Measurements from ENCODE around the gene OSBPL1A.

The OSBPL1A gene

DNA sequence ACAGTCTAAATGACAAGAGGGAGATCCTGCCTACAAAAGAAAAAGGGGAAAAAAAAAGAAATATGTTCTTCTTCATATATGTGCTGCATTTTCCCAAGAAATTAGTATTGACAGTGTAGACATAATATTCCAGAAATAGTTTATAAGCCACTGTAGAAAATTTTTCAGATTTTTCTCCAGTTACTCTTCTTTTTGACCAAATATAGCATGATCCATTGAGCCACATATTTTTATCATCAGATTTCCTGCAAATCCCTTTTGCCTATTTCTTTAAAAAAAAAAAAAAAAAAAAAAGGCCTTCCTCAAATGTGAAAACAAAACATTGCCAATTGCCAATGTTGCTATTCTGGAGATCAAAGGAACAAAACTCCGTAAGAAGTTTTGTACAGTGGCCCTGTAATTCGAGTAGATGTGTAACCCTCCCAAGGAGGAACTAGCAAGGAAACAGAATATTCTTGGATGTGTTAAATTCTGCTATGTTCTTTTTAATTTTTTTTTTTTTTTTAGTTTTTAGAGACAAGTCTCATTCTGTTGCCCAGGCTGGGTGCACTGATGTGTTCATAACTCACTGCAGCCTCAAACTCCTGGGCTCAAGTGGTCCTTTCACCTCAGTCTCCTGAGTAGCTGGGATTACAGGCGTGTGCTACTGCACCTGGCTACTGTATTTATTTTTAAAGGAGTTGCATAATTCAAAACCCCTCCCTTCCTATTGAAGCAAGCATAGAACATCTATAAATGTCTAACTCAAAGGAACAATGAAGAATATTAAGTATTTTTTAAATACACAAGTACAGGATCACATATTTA, 271.3 kb downstream of the OSBPL1A start:
- no peak for DNase-seq (ENCODE audit: low spot score)

DNA sequence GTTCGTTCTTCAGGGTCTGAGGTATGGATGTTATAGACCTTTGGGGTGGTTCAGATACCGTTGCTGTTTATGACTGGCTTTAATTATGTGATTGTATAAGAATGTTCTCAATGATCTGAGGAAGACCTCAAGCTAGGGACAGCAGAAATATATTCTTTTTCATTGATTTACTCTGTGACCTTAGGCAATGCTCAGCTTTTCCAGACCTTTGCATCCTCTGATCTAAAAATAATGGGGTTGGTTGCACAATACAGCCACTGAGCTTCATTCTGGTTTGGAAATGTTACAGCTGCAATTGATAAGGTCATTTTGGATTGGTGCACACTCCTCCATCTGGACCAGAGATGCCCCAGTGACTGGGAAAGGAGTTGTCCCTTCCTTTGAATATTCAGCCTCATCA, 276.0 kb downstream of the OSBPL1A start:
- DNase-seq (ENCODE audit: low spot score) = no peak

DNA sequence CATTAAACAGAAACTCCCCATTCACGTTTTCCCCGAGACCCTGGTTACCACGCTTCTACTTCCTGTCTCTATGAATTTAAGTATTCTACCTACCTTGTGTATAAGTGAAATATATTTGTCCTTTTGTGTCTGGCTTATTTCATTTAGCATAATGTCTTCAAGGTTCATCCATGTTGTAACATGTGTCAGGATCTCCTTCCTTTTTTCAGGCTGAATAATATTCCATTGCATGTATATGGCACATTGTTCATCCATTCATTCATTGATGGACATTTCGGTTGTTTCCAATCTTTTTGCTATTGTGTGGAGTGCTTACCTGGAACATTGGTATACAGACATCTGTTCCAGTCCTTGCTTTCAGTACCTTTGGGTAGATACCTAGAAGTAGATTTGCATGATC, 276.9 kb downstream of the OSBPL1A start:
- no peak for DNase-seq (ENCODE audit: low spot score)

DNA sequence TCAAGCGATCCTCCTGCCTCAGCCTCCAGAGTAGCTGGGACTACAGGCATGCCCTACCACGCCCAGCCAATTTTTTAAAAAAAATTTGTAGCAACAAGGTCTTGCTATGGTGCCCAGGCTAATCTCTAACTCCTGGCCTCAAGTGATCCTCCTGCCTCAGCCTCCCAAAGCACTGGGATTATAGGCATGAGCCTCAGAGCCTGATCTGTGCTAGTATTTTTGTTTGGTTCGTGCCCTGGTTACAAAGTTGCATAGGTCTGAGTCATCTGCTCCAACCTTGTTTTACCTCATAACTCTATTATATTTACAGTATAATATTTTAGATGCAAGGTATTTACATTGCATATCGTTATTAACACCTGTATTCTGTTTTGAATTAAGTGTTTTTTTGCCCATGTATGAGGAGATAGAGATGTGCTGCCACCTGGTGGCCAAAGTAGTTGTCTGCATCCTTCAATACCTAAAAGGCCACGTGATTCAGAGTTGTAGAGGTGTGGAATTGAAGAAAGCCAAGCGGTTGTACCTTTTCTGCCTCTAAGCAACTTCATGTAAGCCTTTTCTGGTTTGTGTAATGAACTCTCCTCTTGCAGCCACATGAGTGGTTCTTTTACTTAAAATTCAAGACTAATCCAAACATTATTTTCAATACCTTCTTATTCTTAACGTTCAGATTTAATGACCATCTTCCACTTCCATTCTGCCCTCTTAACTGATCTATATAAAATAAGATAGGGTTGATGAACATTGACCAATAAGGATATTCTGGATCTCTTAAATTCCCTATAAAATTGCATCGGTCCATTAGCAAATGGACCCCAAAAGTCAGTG, 278.7 kb downstream of the OSBPL1A start:
- peak; percentile 68 for DNase-seq (ENCODE audit: low spot score)

DNA sequence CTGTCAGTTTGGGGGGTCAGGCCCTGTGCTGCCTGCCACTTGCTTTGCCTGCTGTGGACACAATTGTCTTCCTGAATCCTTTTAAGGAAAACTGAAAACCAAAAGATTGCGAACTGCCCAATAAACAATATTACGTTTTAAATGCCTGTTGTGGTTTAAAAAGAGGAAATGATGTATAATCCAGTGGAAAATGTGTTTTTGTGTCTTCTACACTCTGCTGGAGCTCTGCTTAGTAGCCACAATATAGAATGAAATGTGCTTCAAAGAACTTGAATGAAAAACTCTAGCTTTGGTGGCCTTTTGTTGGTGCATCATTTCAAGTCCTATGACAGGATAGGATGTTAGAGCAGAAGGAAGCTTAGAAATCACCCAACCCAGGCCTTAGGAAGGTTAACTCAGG, 282.0 kb downstream of the OSBPL1A start:
- no peak for DNase-seq (ENCODE audit: low spot score)

DNA sequence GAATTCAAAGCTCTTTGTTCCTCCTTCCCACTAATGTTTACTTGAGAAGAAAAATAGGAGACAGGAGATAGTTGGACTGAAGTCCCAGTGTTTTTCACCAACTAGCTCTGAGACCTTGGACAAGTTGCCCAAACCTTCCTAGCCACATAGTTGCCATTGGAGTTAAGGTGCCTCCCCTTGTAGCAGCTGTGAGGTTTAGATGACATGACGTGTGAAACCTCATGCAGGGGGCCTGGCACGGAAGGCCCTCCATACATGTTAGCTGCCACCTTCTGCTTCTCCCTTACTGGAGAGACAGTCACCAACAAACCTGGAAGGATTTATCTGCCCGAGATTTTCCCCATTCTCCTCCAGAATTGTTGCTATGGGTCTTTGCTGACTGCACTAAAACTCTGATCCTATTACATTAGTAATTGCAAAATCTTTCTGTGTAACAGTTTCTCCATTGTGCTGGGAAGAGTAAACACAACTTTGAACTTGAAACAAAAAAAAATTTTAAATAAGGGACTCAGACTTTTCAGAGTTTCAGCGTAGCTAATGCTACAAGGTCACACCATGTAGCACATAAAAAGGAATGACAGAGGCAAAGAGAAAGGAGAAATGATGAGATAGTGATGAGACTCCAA, 282.6 kb downstream of the OSBPL1A start:
- DNase-seq (ENCODE audit: low spot score) = no peak

DNA sequence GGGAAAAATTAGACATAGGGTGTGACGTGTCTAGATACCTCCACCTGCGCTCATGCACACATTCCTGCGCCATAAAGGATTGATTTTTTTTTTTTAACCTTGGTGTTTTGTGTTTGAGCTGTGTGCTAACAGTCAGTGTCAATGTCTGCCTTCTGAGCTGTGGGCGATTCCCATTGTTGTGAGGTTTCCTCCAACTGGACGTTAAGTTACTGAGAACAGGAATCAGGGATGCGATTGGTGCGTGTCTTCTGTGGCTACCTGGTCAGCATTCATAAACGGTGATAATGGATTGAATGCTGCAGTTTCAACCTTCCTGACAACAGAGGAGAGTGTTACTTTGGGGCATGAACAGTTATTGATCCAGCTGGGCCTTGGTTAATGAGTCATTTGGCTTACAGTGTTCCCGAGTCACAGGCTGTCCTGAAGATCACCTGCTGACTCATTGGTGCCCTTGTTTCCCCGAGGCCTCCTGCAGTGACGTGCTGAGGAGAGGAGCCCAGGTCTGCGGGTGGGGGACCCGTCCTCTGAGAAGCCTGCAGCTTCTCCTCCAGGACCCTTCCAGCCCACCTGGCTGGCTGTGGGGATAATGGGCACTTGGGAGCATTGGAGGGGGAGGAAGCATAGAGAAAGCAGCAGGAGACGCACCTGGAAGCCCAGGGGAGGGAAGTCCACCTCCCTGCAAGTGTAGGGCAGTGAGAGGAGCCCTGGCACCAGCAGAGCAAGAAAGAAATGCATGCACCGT, 284.6 kb downstream of the OSBPL1A start:
- no peak for DNase-seq (ENCODE audit: low spot score)

DNA sequence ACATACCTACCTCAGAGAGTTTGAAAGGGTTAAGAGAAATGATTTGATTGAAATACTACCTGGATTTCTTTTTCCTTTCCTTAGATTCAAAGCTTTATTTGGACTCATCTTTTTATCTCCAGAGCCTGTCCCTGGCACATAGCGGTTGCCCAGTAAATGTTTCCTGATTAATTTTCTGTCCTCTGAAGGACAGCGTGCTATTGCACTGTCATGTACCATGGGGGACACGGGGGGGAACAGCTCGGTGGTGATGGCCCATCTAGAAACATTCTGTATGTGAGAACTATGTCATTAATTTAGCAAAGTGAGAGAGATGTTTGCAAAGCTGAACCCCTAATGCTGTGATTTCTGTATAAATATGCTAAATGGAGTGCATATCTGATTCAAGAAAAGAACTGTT, 285.2 kb downstream of the OSBPL1A start:
- no peak for DNase-seq (ENCODE audit: low spot score)

Data from hematopoietic multipotent progenitor cell treated with erythropoietin and hydrocortisone succinate and interleukin-3 and kit ligand, for 17 days (in vitro differentiated cells).